Astrocyte of the hippocampus (primary cell): ENCODE results near the gene SPSB1.
A peak's percentile ranks its signal among the peaks of the same experiment; 100 is the strongest.
"Not testable (repeated sequence)": the region's sequence is repeated elsewhere in the genome, so short reads cannot be mapped to it uniquely, and the experiment has no call there.

Experiments used
- DNase-seq: peaks from one replicate; pipeline ENCODE4 v3.0.0; 2011; ENCODE audit warnings: low read depth, low spot score

The SPSB1 gene

GRCh38 chr1:9363061-9363471 is 70.4 kb downstream of the SPSB1 start:
- DNase-seq, result no peak

- no peak for DNase-seq
These were observed 73.6 kb downstream of the SPSB1 start for GRCh38 chr1:9366298-9366697.

GRCh38 chr1:9366943-9367780 is 74.5 kb downstream of the SPSB1 start:
- no peak for DNase-seq

GRCh38 chr1:9367806-9368205 is 75.1 kb downstream of the SPSB1 start:
- no peak for DNase-seq

GRCh38 chr1:9368356-9368755 is 75.7 kb downstream of the SPSB1 start:
- DNase-seq, result no peak

GRCh38 chr1:9369964-9370788 is 77.5 kb downstream of the SPSB1 start:
- DNase-seq, result no peak

GRCh38 chr1:9371391-9371935 is 78.8 kb downstream of the SPSB1 start:
- DNase-seq, result peak; percentile 95

GRCh38 chr1:9371951-9372350 is 79.3 kb downstream of the SPSB1 start:
- no peak for DNase-seq

GRCh38 chr1:9373619-9374018 is 80.9 kb downstream of the SPSB1 start:
- no peak for DNase-seq

- DNase-seq, result no peak
These were observed 82.2 kb downstream of the SPSB1 start for GRCh38 chr1:9374748-9375341.

- DNase-seq, result peak; percentile 23
These were observed 83.2 kb downstream of the SPSB1 start for GRCh38 chr1:9375912-9376311.

GRCh38 chr1:9376430-9376829 is 83.7 kb downstream of the SPSB1 start:
- no peak for DNase-seq

GRCh38 chr1:9376886-9377333 is 84.2 kb downstream of the SPSB1 start:
- DNase-seq, result peak; percentile 66

GRCh38 chr1:9378801-9379200 is 86.1 kb downstream of the SPSB1 start:
- no peak for DNase-seq

GRCh38 chr1:9380711-9381110 is 88.0 kb downstream of the SPSB1 start:
- DNase-seq, result no peak

- DNase-seq, result no peak
These were observed 90.2 kb downstream of the SPSB1 start for GRCh38 chr1:9382643-9383491.

GRCh38 chr1:9384128-9384527 is 91.4 kb downstream of the SPSB1 start:
- DNase-seq, result no peak

GRCh38 chr1:9384751-9385245 is 92.1 kb downstream of the SPSB1 start:
- DNase-seq, result peak; percentile 18

GRCh38 chr1:9385392-9385791 is 92.7 kb downstream of the SPSB1 start:
- not testable (repeated sequence) for DNase-seq

GRCh38 chr1:9385801-9386573 is 93.3 kb downstream of the SPSB1 start:
- DNase-seq, result no peak
